ENCODE measurements around the gene CKM.

DNA sequence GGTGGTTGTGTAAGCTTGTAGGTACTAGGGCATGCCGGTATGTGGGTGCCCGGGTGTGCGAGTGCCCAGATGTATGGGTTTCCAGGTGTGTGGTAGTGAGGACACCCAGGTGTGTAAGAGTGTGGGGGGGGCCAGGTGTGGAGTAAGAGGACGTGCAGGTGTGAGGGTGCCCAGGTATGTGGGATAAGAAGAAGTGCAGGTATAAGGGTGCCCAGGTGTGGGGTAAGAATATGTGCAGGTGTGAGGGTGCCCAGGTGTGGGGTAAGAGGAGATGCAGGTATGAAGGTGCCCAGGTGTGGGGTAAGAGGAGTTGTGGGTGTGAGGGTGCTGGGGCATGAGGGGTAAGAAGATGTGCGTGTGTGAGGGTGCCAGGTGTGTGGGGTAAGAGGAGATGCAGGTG is 57.3 kb downstream of the CKM start:
- TF ChIP-seq YY1 (IDR thresholded peaks at IDR 0.05; ENCODE audit: insufficient read depth, insufficient read length) (no peak), SUZ12 (IDR thresholded peaks at IDR 0.05; ENCODE audit: extremely low read depth, insufficient read depth, insufficient read length) (no peak)
